LNCAP (cell line): Measurements from ENCODE around the gene PATE1.

Experiments
- TF ChIP-seq, protein P1 (sequence below): fragments of 450-650 bp; IDR thresholded peaks from 2 replicates; pipeline ENCODE4 v1.5.1; 2017; ENCODE audit warnings: mild to moderate bottlenecking

The PATE1 gene

DNA sequence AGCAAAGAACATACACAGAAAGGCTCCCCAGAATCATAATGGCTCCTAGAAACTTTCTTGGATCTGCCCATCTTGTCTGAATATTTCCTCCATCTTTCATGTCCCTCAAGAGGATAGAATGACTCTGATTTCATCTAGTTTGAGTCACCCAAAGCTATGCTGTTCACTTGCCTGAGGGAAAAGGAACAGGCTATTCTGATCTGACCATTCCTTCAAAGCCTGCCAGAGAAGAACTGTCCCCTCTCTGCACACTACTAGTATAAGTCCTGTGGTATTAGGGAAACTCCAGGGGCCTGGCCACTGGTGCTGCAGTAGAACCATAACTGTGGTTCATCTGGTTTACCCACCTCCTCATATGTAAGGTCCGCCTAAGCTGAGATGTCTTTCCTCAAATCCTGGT lies 2.4 kb upstream of the PATE1 start:
- TF ChIP-seq, protein P1, sequence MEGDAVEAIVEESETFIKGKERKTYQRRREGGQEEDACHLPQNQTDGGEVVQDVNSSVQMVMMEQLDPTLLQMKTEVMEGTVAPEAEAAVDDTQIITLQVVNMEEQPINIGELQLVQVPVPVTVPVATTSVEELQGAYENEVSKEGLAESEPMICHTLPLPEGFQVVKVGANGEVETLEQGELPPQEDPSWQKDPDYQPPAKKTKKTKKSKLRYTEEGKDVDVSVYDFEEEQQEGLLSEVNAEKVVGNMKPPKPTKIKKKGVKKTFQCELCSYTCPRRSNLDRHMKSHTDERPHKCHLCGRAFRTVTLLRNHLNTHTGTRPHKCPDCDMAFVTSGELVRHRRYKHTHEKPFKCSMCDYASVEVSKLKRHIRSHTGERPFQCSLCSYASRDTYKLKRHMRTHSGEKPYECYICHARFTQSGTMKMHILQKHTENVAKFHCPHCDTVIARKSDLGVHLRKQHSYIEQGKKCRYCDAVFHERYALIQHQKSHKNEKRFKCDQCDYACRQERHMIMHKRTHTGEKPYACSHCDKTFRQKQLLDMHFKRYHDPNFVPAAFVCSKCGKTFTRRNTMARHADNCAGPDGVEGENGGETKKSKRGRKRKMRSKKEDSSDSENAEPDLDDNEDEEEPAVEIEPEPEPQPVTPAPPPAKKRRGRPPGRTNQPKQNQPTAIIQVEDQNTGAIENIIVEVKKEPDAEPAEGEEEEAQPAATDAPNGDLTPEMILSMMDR = no peak

DNA sequence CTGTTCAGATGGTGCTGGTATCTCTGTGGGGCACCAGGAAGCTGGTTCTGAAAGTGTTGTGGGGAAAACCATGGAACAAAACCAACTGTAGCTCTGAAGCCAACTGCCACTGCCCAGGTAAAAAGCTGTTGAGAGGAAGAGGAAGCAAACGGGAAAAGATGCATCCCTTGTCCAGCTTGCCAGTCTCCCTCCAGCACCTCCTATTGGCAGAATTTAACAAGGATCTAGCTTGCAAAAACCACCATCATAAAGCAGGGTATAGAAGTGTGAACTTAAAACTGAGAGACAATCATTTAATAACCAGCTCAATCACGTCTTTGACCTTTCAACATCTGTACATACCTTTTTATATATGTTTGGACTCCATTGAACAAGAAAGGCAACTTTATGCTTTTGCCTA lies 4.5 kb downstream of the PATE1 start:
- TF ChIP-seq, protein P1 = no peak

DNA sequence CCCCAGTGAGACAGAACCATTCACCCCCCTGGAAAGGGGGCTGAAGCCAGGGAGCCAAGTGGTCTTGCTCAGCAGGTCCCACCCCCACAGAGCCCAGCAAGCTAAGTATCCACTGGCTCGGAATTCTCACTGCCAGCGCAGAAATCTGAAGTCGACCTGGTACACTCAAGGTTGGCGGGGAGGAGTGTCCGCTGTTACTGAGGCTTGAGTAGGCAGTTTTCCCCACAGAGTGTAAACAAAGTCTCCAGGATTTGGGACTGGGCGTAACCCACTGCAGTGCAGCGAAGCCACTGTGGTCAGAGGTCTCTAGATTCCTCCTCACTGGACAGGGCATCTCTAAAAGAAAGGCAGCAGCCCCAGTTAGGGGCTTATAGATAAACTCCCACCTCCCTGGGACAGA lies 10.0 kb downstream of the PATE1 start:
- TF ChIP-seq, protein P1 = no peak

DNA sequence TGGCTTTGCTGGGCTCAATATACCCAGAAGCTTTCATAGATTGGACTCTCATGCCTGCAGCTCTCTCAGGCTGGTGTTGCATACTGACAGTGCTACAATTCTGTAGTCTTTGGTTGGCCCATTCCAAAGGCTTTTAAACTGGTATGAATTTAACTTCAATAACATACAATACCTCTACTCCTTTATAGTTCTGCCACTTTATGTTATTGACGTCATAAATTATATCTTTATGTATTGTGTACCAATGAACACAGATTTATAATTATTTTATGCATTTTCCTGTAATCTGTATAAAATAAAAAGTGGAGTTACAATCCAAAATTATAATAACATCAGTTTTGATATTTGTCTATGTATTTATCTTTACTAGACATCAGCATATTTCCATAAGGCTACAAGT lies 16.4 kb downstream of the PATE1 start:
- TF ChIP-seq, protein P1 = no peak

DNA sequence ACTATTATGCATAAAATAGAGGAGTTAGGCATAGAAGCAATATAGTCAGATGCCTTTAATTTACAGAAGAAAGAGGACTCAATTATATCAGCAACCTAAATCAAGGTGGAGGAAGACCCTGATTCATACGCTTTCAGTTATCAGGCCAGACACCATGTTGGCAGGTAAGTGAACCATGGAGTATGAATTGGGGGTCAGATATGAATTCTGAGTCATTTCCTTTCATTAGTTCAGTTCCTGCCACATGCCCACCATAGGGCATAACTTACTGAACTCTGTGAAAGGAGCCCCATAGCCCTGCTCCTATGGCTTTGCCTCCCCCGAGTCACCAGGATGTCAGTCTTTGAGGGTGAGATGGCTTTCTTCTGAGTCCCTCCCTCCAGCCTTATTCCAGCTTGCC lies 17.4 kb downstream of the PATE1 start:
- TF ChIP-seq, protein P1 = no peak

DNA sequence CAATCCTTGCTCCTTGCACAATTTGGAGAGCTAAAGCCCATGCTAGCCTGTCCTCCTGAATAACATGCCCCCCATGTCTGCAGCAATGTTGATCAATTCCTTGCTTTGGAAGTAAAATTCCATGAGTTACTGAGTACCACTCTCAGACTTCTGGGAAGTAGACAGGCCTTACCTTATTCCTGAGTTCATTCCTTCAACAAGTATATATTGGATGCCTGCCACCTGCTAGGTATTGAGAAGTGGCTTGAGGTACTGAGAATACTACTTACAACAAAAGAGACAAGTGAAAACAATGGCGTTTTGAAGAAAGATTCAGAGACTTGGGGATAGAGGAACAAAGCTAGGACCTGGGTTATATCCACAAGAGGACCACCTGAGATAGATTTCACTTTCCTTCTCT lies 20.2 kb downstream of the PATE1 start:
- TF ChIP-seq, protein P1 = no peak

DNA sequence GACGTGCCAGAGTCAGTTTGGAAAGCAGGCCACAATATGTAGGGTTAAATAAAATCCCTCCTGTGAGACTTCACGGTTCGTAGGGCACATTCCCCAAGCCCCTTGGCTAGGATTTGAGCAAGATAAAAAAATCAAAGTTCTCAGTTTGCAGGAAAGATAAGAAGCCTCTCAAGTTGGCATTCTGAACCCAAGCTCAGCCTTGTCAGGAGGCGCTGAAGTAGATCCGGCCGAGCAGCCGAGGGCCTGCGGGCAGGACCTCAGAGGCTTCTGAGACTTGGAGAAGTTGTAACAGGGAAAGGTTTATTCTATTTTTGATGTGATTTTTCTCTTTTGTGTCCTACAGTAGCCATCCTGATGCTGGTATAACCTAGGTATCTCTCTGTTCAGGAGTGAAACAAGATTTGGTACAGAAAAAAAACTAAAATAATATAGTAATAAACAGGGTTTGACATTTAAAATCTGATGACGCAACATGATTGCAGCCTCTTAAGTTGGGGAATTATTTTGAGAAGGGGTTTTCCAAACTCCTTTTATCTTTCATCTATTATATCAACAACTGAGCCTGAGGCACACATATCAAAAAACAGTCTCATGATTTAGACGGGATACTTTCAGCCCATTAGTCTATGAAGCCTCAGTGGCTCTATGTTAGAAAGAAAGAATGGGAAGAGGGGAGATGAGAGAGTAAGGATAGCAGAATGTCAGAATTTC lies 22.4 kb downstream of the PATE1 start:
- TF ChIP-seq, protein P1 = no peak

DNA sequence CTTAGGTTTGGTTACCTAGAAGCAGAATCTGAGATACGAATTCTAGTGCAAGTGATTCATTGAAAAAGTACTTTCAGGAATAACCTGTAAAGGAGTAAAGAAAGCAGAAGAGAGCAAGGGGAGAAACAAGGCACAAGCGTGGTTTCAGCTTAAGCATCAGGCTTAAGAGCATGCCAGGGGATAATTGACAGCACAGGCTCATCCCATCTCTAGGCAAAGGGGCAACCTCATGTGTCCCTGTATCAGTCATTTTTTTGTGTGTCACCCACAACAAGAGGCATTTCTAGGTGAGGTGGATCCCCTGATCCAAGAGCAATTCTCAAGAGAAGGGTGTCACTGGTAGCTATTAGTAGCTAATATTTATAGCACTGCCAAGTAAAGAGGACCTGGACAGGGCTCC lies 24.5 kb downstream of the PATE1 start:
- TF ChIP-seq, protein P1 = no peak
